Measurements from ENCODE around the gene LTBP4.

The LTBP4 gene

GRCh38 chr19:40614622-40615411 is 13.6 kb downstream of the LTBP4 start:
- H3K27me3 ChIP-seq (ENCODE audit: insufficient read depth, low read depth, severe bottlenecking), result no peaks in the 10 kb centered on the region
- TF ChIP-seq, protein P1, sequence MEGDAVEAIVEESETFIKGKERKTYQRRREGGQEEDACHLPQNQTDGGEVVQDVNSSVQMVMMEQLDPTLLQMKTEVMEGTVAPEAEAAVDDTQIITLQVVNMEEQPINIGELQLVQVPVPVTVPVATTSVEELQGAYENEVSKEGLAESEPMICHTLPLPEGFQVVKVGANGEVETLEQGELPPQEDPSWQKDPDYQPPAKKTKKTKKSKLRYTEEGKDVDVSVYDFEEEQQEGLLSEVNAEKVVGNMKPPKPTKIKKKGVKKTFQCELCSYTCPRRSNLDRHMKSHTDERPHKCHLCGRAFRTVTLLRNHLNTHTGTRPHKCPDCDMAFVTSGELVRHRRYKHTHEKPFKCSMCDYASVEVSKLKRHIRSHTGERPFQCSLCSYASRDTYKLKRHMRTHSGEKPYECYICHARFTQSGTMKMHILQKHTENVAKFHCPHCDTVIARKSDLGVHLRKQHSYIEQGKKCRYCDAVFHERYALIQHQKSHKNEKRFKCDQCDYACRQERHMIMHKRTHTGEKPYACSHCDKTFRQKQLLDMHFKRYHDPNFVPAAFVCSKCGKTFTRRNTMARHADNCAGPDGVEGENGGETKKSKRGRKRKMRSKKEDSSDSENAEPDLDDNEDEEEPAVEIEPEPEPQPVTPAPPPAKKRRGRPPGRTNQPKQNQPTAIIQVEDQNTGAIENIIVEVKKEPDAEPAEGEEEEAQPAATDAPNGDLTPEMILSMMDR (IDR thresholded peaks at IDR 0.05; ENCODE audit: low read depth, low read length), result no peak
- H3K4me3 ChIP-seq (ENCODE audit: low read depth, low read length), result no peak overlapping the region
- no peak overlapping the region for H3K27ac ChIP-seq
- H3K9me3 ChIP-seq (ENCODE audit: severe bottlenecking), result no peaks in the 10 kb centered on the region
- DNase-seq, result no peak
- H3K36me3 ChIP-seq, result peaks cover 62% of the 10 kb centered on the region

DNA sequence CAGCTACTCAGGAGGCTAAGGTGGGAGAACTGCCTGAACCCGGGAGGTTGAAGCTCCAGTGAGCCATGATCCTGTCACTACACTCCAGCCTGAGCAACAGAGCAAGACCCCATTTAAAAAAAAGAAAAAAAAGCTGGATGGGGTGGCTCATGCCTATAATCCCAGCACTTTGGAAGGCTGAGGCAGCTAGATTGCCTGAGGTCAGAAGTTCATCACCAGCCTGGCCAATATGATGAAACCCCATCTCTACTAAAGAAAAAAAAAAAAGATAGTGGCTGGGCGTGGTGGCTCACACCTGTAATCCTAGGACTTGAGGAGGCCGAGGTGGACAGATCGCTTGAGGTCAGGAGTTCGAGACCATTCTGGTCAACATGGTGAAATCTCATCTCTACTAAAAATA is 15.0 kb downstream of the LTBP4 start:
- peaks cover 64% of the 10 kb centered on the region for H3K36me3 ChIP-seq
- no peak for DNase-seq
- H3K27ac ChIP-seq, result no peak overlapping the region
- no peak overlapping the region for H3K4me3 ChIP-seq (ENCODE audit: low read depth, low read length)
- H3K9me3 ChIP-seq (ENCODE audit: severe bottlenecking), result no peaks in the 10 kb centered on the region
- no peaks in the 10 kb centered on the region for H3K27me3 ChIP-seq (ENCODE audit: insufficient read depth, low read depth, severe bottlenecking)
- TF ChIP-seq, protein P1 (IDR thresholded peaks at IDR 0.05; ENCODE audit: low read depth, low read length), result no peak

DNA sequence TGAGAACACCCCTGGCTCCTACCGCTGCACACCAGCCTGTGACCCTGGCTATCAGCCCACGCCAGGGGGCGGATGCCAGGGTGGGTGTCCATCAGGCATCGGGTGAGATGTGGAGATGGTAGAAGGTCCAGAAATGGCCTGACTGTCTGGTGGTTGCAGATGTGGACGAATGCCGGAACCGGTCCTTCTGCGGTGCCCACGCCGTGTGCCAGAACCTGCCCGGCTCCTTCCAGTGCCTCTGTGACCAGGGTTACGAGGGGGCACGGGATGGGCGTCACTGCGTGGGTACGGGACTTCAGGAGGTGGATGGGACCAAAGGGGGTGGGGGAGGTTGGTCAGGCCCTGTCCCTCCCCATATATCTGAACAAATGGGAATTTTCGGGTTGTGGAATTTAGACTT is 15.8 kb downstream of the LTBP4 start:
- Histone ChIP-seq H3K9me3 (ENCODE audit: severe bottlenecking) (no peaks in the 10 kb centered on the region), H3K4me3 (ENCODE audit: low read depth, low read length) (no peak overlapping the region), H3K27me3 (ENCODE audit: insufficient read depth, low read depth, severe bottlenecking) (no peaks in the 10 kb centered on the region), H3K27ac (no peak overlapping the region), H3K36me3 (peaks cover 63% of the 10 kb centered on the region)
- TF ChIP-seq, protein P1 (IDR thresholded peaks at IDR 0.05; ENCODE audit: low read depth, low read length), result no peak
- DNase-seq, result no peak

- Histone ChIP-seq H3K36me3 (peaks cover 62% of the 10 kb centered on the region), H3K27me3 (ENCODE audit: insufficient read depth, low read depth, severe bottlenecking) (no peaks in the 10 kb centered on the region)
- TF ChIP-seq, protein P1 (IDR thresholded peaks at IDR 0.05; ENCODE audit: low read depth, low read length), result no peak
Measured at GRCh38 chr19:40617961-40618360, 16.8 kb downstream of the LTBP4 start.

DNA sequence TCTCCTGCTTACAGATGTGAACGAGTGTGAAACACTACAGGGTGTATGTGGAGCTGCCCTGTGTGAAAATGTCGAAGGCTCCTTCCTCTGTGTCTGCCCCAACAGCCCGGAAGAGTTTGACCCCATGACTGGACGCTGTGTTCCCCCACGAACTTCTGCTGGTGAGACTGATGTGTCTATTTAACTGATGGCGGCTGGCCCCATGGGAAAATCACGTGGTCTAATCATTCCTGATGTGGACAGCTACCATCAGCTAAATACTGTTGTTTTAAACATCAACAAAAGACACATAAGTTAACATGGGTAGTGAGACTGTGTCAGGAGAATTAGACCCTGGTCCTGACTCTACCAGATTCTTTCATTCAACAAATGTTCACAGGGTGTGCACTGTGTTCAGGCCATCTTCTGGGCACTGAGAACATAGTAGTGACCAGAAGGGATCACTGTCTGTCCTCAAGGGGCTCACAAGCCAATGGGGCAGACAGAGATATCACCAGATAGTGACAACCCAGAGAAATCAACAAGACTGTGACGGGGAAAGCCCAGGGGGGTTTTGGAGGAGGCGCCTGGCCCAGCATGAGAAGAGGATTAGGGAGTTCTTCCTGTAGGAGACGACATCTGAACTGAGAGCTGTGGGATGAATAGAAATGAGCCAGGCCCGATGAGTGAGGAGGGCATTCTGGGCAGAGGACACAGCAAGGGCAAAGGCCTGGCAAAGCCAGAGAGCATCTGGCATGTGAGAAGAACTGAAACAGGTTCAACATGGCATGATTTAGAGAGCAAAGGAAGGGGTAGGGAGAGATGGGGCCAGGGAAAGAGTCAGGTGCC is 18.4 kb downstream of the LTBP4 start:
- Histone ChIP-seq H3K27ac (no peak overlapping the region), H3K4me3 (ENCODE audit: low read depth, low read length) (no peak overlapping the region), H3K9me3 (ENCODE audit: severe bottlenecking) (no peaks in the 10 kb centered on the region), H3K27me3 (ENCODE audit: insufficient read depth, low read depth, severe bottlenecking) (no peaks in the 10 kb centered on the region), H3K36me3 (peaks cover 63% of the 10 kb centered on the region)
- DNase-seq, result no peak
- TF ChIP-seq, protein P1 (IDR thresholded peaks at IDR 0.05; ENCODE audit: low read depth, low read length), result no peak

More at GRCh38 chr19:40617961-40618360, 16.8 kb downstream of the LTBP4 start:
- H3K27ac ChIP-seq, result no peak overlapping the region
- no peaks in the 10 kb centered on the region for H3K9me3 ChIP-seq (ENCODE audit: severe bottlenecking)
- H3K4me3 ChIP-seq (ENCODE audit: low read depth, low read length), result no peak overlapping the region
- DNase-seq, result no peak

All from WERI-Rb-1 (cell line).